ENCODE measurements around the gene WNT3.
A peak's percentile ranks its signal among the peaks of the same experiment; 100 is the strongest.

DNA sequence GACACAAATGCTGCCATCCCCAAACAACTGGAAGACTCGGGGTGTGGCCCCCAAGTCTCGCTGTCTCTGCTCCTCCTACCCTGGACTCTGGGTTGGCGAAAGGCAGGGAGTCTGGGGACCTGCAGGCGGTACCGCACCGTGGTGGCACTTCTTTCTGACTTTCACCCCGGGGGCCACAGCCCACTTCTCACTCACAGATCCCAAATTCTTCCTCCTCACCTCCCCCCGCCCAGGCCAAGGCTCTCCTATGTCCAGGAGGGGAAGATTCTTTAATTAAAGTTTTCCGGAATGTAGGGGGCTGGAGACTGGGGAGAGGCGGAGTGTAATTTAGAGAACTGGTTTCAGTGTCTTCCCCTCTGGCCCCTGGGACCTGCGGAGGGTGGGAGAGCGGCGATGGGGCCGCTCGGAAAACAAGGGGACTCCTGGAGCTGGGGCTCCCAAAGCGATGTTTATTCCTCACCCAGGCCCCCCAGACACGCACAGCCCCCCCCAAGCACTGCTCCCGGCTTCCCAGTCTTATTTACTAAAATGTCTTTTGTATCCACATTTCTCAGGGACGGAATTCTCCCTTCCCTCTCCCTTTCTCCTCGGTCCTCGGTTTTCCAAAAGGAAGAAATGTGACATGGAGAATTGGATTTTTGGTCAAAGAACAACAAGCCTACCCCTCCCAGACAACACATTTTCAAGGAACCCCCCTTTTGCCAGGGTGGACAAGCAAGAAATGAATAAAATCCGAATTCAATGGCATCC, 1.2 kb downstream of the WNT3 start:
- TF ChIP-seq, protein P1, sequence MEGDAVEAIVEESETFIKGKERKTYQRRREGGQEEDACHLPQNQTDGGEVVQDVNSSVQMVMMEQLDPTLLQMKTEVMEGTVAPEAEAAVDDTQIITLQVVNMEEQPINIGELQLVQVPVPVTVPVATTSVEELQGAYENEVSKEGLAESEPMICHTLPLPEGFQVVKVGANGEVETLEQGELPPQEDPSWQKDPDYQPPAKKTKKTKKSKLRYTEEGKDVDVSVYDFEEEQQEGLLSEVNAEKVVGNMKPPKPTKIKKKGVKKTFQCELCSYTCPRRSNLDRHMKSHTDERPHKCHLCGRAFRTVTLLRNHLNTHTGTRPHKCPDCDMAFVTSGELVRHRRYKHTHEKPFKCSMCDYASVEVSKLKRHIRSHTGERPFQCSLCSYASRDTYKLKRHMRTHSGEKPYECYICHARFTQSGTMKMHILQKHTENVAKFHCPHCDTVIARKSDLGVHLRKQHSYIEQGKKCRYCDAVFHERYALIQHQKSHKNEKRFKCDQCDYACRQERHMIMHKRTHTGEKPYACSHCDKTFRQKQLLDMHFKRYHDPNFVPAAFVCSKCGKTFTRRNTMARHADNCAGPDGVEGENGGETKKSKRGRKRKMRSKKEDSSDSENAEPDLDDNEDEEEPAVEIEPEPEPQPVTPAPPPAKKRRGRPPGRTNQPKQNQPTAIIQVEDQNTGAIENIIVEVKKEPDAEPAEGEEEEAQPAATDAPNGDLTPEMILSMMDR (conservative IDR thresholded peaks at IDR 0.05; ENCODE audit: low read depth in 2 of 2): no peak
- TF ChIP-seq EZH2 (IDR thresholded peaks at IDR 0.05; ENCODE audit: low read depth, unreplicated experiment): peak; percentile 52
- no peak for TF ChIP-seq POLR2AphosphoS5 (IDR thresholded peaks at IDR 0.05; ENCODE audit: low read depth)
- no peak for TF ChIP-seq CREB1 (CRISPR knock-in tag; IDR thresholded peaks at IDR 0.05; ENCODE audit: low read depth)
- no peak for TF ChIP-seq EZH2phosphoT487 (IDR thresholded peaks at IDR 0.05; ENCODE audit: unreplicated experiment)
